Ovary (tissue), 9 donors: Measurements from ENCODE around the gene JMJD6. TPM values are rescaled to one million over a fixed set of nuclear protein-coding genes. Genes with fewer than 3 reads are reported as not detected.

ENCODE experiments used
- DNase-seq, 5 donors: peaks; one replicate each; pipeline ENCODE4 v3.0.0-alpha.2; 2019 to 2020
- H3K27ac ChIP-seq, 2 donors: fragments of 200-600 bp; one replicate each; pipeline versions ENCODE4 v1.5.1 to v1.8.0; 2019 to 2022
- H3K27me3 ChIP-seq: fragments of 200-600 bp; one replicate; pipeline ENCODE4 v1.8.0; 2022
- H3K36me3 ChIP-seq: fragments of 200-600 bp; sonication (generic); one replicate; pipeline ENCODE4 v1.5.1; 2019
- H3K4me1 ChIP-seq: one replicate; pipeline ENCODE4 v1.8.1; 2013; ENCODE audit warnings: mild to moderate bottlenecking, moderate library complexity; ENCODE audit not compliant: insufficient read depth
- H3K4me3 ChIP-seq: fragments of 200-600 bp; sonication (generic); one replicate; pipeline ENCODE4 v1.5.1; 2017
- H3K9me3 ChIP-seq, 2 donors: fragments of 200-600 bp in 1 of 2; sonication (generic) in 1 of 2; one replicate each; pipeline versions ENCODE4 v1.5.1 to v1.8.1; 2013 to 2019; ENCODE audit warnings: mild to moderate bottlenecking in 1 of 2, moderate library complexity in 1 of 2
- EP300 ChIP-seq: sonication (generic); formaldehyde crosslinking; IDR thresholded peaks from one replicate; pipeline ENCODE4 v1.6.1; 2017; ENCODE audit warnings: antibody characterized with exemption
- POLR2A ChIP-seq: fragments of 450-650 bp; IDR thresholded peaks from one replicate; pipeline ENCODE4 v1.6.1; 2017; ENCODE audit warnings: antibody characterized with exemption, mild to moderate bottlenecking, moderate library complexity
- WGBS, 3 donors: extraction: QIAGEN DNeasy Blood & Tissue Kit in 1 of 3; methylation state at CpG; one replicate each; pipeline versions ENCODE4 v1.1.5 to v1.1.7; 2013 to 2017; 5-methylcytosine and 5-hydroxymethylcytosine counted together
- intact Hi-C, 4 donors: fragments of 100-400 bp; cut with DNase I; formaldehyde crosslinking; loops; one replicate each; pipeline versions ENCODE4 v1.11.0 to v1.15.1; 2022 to 2023
- polyA plus RNA-seq, 2 donors: library from polyadenylated mRNA; stranded (reverse); fragments of 200-250 nt in 1 of 2; fragments of 350-450 nt in 1 of 2; fragmentation: Illumina TruSeq in 1 of 2; extraction: RNeasy Lipid Tissue Mini Kit (QIAGEN cat#74804) in 1 of 2; gene quantifications; one replicate each; pipeline ENCODE4 v1.2.3, GENCODE V29; 2013 to 2014
- total RNA-seq, 7 donors: library from RNA; depleted of rRNA in 2 of 7; stranded (reverse); fragments of >200 nt in 2 of 7; fragmentation: NEBNext Ultra II Directional in 3 of 7; extraction: Animal tissue kit (Norgen Biotek cat#: 25700) in 3 of 7; gene quantifications; one replicate each; pipeline versions ENCODE4 v1.1.0 to v1.2.4, GENCODE V29; 2016 to 2023
- TF ChIP-seq, protein P1 (sequence below), 3 donors: fragments of 450-650 bp in 2 of 3; fragments of 200-600 bp in 1 of 3; IDR thresholded peaks; one replicate each; pipeline versions ENCODE4 v1.5.1 to v1.8.0; 2016 to 2022; ENCODE audit warnings: antibody characterized with exemption in 3 of 3, mild to moderate bottlenecking in 1 of 3
- donor health status: DM: no; HTN: no; CAD: no; lungs with moderate emphysema.
- donor health status: DM: no; HTN: no; CAD: no.
- donor health status: Bipolar disorder and iron deficiency.
- donor health status: DM: yes; HTN: yes; CAD: no.
- donor health status: DM: no; HTN: no; CAD: no.
- donor health status: DM: yes; HTN: yes; CAD: no.

The JMJD6 gene
- total and polyA plus RNA-seq, 9 donors = 19.5 to 49.8 (median 28.3) TPM

DNA sequence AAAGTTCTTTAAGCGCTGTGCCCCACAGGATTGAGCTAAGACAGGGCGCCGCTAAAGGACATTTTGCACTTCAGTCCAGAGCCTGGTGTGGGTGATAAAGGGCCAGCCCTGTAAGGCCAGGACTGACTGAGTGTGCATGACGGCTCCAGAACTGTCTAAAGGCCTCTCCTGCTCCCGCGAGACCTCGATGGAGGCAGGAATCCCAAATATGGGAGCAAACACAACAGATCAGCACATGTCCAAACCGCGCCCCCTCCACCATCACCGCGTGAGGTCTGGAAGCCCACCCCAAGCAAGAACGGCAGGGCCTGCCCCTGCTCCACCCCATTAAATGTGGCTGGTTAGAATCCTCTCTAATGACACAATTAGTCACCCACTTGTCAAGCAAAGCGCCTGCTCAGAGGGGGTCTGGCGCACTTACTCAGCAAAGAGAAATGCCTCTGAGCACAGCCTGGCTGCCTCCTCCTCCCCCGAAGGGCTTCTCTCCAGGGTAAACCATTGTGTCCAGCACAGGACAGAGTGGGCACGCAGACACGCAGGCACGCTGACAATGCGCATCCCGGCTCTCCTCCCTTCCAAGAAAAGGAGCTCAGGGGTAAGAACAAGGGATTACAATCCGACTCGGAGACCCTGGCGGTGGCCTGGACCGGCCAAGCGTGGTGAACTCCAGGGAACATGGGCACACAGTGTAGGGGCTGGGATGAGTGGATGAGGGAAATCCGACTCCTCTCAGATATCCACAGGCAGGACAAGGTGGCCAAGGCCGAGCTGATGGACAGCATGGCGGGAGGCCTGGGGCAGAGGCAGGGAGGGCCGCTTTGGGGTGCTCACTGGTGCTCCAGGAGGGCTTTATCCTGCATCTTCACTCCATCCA, 17.1 kb downstream of the JMJD6 start:
- DNase-seq = peak; percentile 78 to 87 (median 82)
- TF ChIP-seq, protein P1, sequence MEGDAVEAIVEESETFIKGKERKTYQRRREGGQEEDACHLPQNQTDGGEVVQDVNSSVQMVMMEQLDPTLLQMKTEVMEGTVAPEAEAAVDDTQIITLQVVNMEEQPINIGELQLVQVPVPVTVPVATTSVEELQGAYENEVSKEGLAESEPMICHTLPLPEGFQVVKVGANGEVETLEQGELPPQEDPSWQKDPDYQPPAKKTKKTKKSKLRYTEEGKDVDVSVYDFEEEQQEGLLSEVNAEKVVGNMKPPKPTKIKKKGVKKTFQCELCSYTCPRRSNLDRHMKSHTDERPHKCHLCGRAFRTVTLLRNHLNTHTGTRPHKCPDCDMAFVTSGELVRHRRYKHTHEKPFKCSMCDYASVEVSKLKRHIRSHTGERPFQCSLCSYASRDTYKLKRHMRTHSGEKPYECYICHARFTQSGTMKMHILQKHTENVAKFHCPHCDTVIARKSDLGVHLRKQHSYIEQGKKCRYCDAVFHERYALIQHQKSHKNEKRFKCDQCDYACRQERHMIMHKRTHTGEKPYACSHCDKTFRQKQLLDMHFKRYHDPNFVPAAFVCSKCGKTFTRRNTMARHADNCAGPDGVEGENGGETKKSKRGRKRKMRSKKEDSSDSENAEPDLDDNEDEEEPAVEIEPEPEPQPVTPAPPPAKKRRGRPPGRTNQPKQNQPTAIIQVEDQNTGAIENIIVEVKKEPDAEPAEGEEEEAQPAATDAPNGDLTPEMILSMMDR (IDR thresholded peaks at IDR 0.05) = no peak
- TF ChIP-seq EP300 = peak; percentile 45
- TF ChIP-seq POLR2A = peak; percentile 36
- 9 to 23% (median 10%) methylated on average over 29 of the region's 29 CpGs for WGBS, 3 donors
- no peaks in the 10 kb centered on the region for H3K9me3 ChIP-seq
- H3K27me3 ChIP-seq = no peaks in the 10 kb centered on the region
- intact Hi-C loops = loop anchor here in 1 of 4 donors (10.0 kb wide), 1 partner anchor 175 kb away; the partner anchor contains the start of gene CYGB
- peak overlapping the region; percentile 77 to 93 for H3K27ac ChIP-seq
- H3K4me3 ChIP-seq = peak overlapping the region; percentile 87
- no peaks in the 10 kb centered on the region for H3K36me3 ChIP-seq
- H3K4me1 ChIP-seq = peaks cover 18% of the 10 kb centered on the region

DNA sequence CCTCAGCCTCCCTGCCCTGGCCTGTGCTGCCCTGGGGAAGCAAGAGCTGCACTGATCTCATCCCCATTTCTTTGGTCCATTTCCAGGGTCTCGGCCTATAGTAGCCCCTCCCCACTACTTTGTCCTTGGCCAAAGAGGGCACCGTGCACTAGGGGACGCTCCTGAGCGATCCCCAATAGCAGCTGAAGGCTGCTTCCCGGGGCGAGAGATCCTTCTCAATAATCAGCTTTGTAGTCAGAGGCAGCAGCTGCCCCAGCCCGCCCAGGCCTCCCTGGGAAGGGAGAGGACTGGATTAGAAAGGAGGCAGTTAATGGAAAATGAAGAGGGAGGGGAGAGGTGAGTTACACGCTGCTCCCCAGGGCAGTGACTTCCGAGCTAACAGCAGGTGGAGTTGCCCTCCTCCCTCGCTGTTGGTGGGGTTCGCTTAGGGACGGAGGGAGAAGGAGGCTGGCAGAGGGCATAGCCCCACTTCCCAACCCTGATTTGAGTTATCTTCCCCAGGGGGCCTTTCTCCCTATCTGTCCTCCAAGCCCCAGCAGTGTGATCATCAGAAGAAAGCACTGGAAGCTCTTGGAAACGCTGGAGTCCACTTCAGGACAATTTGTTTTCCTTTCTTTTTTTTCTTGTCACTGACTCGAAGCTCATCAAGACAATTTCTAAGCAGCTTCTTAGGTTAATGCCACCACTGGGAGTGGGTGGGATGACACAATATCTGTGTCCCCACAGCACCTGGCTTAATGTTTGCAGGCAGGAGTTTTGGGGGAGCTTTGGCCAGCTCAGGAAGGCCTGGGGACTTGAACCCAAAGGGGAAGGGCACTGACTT, 18.2 kb downstream of the JMJD6 start:
- no peaks in the 10 kb centered on the region for H3K27me3 ChIP-seq
- TF ChIP-seq EP300 (no peak), POLR2A (no peak)
- TF ChIP-seq, protein P1 (IDR thresholded peaks at IDR 0.05) = no peak
- WGBS, 3 donors = 41 to 51% (median 44%) methylated on average over 14 of the region's 14 CpGs
- H3K4me1 ChIP-seq = peaks cover 18% of the 10 kb centered on the region
- H3K36me3 ChIP-seq = no peaks in the 10 kb centered on the region
- H3K4me3 ChIP-seq = peak overlapping the region; percentile 87
- peak in 1 of 5 donors; percentile 53 for DNase-seq
- peak overlapping the region; percentile 52 to 77 for H3K27ac ChIP-seq
- intact Hi-C loops = loop anchor here in 1 of 4 donors (10.0 kb wide), 1 partner anchor 173 kb away; the partner anchor contains the start of gene CYGB
- no peaks in the 10 kb centered on the region for H3K9me3 ChIP-seq

DNA sequence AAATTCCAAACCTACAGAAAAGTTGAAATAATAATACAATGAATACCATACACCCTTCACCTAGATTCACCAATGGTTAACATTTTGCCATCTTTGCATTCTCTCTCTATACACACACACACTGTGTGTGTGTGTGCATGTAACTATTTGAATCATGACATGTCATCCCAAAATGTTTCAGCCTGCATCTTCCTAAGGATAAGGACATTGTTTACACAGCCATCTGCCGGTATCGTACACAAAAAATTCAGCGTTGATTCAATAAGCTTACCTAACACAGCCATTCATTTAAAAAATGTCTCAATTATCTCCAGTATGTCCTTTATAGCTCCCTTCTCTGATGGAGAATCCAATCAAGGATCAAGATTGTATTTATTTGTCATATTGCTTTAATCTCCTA, 19.6 kb downstream of the JMJD6 start:
- WGBS, 3 donors = 73 to 84% (median 77%) methylated on average over 3 of the region's 3 CpGs
- Histone ChIP-seq H3K27ac (no peak overlapping the region), H3K4me1 (peaks cover 26% of the 10 kb centered on the region), H3K4me3 (no peak overlapping the region), H3K9me3 (no peaks in the 10 kb centered on the region), H3K27me3 (no peaks in the 10 kb centered on the region), H3K36me3 (no peaks in the 10 kb centered on the region)
- intact Hi-C loops = loop anchor here in 1 of 4 donors (10.0 kb wide), 1 partner anchor 172 kb away; the partner anchor contains the start of gene CYGB
- TF ChIP-seq, protein P1 (IDR thresholded peaks at IDR 0.05) = no peak
- TF ChIP-seq POLR2A = no peak
- no peak for TF ChIP-seq EP300
- DNase-seq = no peak

DNA sequence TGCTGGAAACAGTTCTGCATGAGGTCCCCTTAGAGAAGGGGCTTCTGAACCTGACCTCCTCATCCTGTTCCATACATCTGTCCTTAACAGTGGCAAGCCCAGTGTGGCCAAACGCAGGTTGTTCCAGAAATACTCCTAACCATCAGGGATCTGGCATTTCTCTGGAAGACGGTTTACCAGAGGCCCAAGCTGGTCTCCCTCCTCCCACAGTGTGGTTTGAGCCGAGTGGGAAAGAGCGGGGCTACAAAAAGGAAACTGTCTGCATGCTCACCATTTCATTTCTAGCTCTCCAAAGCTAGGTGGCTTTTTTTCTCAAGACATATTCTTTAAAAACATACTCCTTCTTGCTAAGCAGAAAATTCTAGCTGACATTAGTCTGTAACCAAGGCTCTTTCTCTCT, 21.6 kb downstream of the JMJD6 start:
- no peaks in the 10 kb centered on the region for H3K9me3 ChIP-seq
- WGBS, 3 donors = 47 to 56% (median 48%) methylated on average over 4 of the region's 4 CpGs
- no peak overlapping the region for H3K4me3 ChIP-seq
- TF ChIP-seq, protein P1 (IDR thresholded peaks at IDR 0.05) = no peak
- TF ChIP-seq POLR2A (no peak), EP300 (no peak)
- no peaks in the 10 kb centered on the region for H3K36me3 ChIP-seq
- intact Hi-C loops = loop anchor here in 1 of 4 donors (10.0 kb wide), 1 partner anchor 170 kb away; the partner anchor contains the start of gene CYGB
- no peak for DNase-seq
- H3K4me1 ChIP-seq = peaks cover 34% of the 10 kb centered on the region
- H3K27me3 ChIP-seq = no peaks in the 10 kb centered on the region
- H3K27ac ChIP-seq = no peak overlapping the region
